HFFc6 (cell line): Measurements from ENCODE around the gene C3orf20. TPM values are rescaled to one million over a fixed set of nuclear protein-coding genes. Genes with fewer than 3 reads are reported as not detected.
A peak's percentile ranks its signal among the peaks of the same experiment; 100 is the strongest.

Source experiments
- DNase-seq: peaks from one replicate; pipeline ENCODE4 v3.0.0-alpha.2; 2018
- H3K27ac Mint-ChIP-seq: 2 replicates; pipeline ENCODE4 v1.8.0; 2020; ENCODE audit warnings: mild to moderate bottlenecking, mixed read lengths
- H3K27me3 Mint-ChIP-seq: 2 replicates; pipeline ENCODE4 v1.8.0; 2021; ENCODE audit warnings: mild to moderate bottlenecking, moderate library complexity, mixed read lengths; ENCODE audit not compliant: insufficient read depth
- H3K36me3 Mint-ChIP-seq: 2 replicates; pipeline ENCODE4 v1.8.0; 2021; ENCODE audit warnings: low read depth, mixed read lengths
- H3K4me1 Mint-ChIP-seq: 2 replicates; pipeline ENCODE4 v1.8.0; 2020; ENCODE audit warnings: low read depth, mixed read lengths
- H3K4me3 Mint-ChIP-seq: 2 replicates; pipeline ENCODE4 v1.8.0; 2020; ENCODE audit warnings: mild to moderate bottlenecking, moderate library complexity, mixed read lengths
- H3K9me3 Mint-ChIP-seq: 2 replicates; pipeline ENCODE4 v1.8.0; 2020; ENCODE audit warnings: mild to moderate bottlenecking, mixed read lengths
- CTCF ChIP-seq: fragments of 200-600 bp; sonication (generic); IDR thresholded peaks from 2 replicates; pipeline ENCODE4 v1.5.0; 2021; ENCODE audit warnings: antibody characterized with exemption, mild to moderate bottlenecking
- total RNA-seq, 6 experiments: library from RNA; stranded (reverse); fragmentation: NEBNext Ultra II Directional; extraction: Animal tissue kit (Norgen Biotek cat#: 25700); gene quantifications; 2 replicates in 1 of 6; 3 replicates in 5 of 6; pipeline ENCODE4 v1.2.3, GENCODE V29; 2021

The C3orf20 gene
- total RNA-seq, 6 experiments from 2014 or later = not detected

- no peak for TF ChIP-seq CTCF
- peaks cover 4% of the 10 kb centered on the region; the same call in 1 of the 2 replicates for H3K27me3 Mint-ChIP-seq
- H3K36me3 Mint-ChIP-seq = no peaks in the 10 kb centered on the region
- H3K9me3 Mint-ChIP-seq = no peaks in the 10 kb centered on the region
- H3K4me3 Mint-ChIP-seq = no peak overlapping the region
- H3K4me1 Mint-ChIP-seq = no peaks in the 10 kb centered on the region
- no peak overlapping the region for H3K27ac Mint-ChIP-seq
- no peak for DNase-seq
These were observed 25.9 kb downstream of the C3orf20 start for GRCh38 chr3:14700891-14701290.

- DNase-seq = no peak
- Mint-ChIP-seq H3K9me3 (no peaks in the 10 kb centered on the region), H3K27me3 (peaks cover 4% of the 10 kb centered on the region), H3K4me3 (no peak overlapping the region), H3K36me3 (no peaks in the 10 kb centered on the region), H3K4me1 (no peaks in the 10 kb centered on the region), H3K27ac (no peak overlapping the region)
- no peak for TF ChIP-seq CTCF
These were observed 26.7 kb downstream of the C3orf20 start for GRCh38 chr3:14701676-14702075.

GRCh38 chr3:14703128-14703750 is 28.3 kb downstream of the C3orf20 start:
- no peaks in the 10 kb centered on the region for H3K4me1 Mint-ChIP-seq
- TF ChIP-seq CTCF = no peak

GRCh38 chr3:14703791-14704190 is 28.9 kb downstream of the C3orf20 start:
- no peak for TF ChIP-seq CTCF
- Mint-ChIP-seq H3K27me3 (peaks cover 4% of the 10 kb centered on the region), H3K4me3 (no peak overlapping the region), H3K4me1 (no peaks in the 10 kb centered on the region), H3K36me3 (no peaks in the 10 kb centered on the region), H3K27ac (no peak overlapping the region), H3K9me3 (no peaks in the 10 kb centered on the region)
- DNase-seq = no peak

More at GRCh38 chr3:14703128-14703750, 28.3 kb downstream of the C3orf20 start:
- Mint-ChIP-seq H3K9me3 (no peaks in the 10 kb centered on the region), H3K27me3 (peaks cover 4% of the 10 kb centered on the region), H3K36me3 (no peaks in the 10 kb centered on the region), H3K27ac (no peak overlapping the region), H3K4me3 (no peak overlapping the region)
- no peak for DNase-seq

- no peak overlapping the region for H3K4me3 Mint-ChIP-seq
- no peaks in the 10 kb centered on the region for H3K36me3 Mint-ChIP-seq
- TF ChIP-seq CTCF = no peak
- no peak for DNase-seq
- peaks cover 6% of the 10 kb centered on the region for H3K27me3 Mint-ChIP-seq
- no peaks in the 10 kb centered on the region for H3K4me1 Mint-ChIP-seq
- no peaks in the 10 kb centered on the region for H3K9me3 Mint-ChIP-seq
- H3K27ac Mint-ChIP-seq = no peak overlapping the region
These were observed 31.2 kb downstream of the C3orf20 start for GRCh38 chr3:14706096-14706495.

- Mint-ChIP-seq H3K4me3 (no peak overlapping the region), H3K4me1 (peaks cover 14% of the 10 kb centered on the region), H3K27ac (no peak overlapping the region), H3K9me3 (no peaks in the 10 kb centered on the region; the same call in 1 of the 2 replicates), H3K27me3 (peaks cover 15% of the 10 kb centered on the region), H3K36me3 (no peaks in the 10 kb centered on the region)
- peak; percentile 23 for DNase-seq
- no peak for TF ChIP-seq CTCF
These were observed 41.6 kb downstream of the C3orf20 start for GRCh38 chr3:14716591-14716990.
